Natural killer cell (primary cell): ENCODE results near the gene ZNF775. TPM values are rescaled to one million over a fixed set of nuclear protein-coding genes. Genes with fewer than 3 reads are reported as not detected.

ENCODE experiments used
- ATAC-seq, 3 donors: fragments of 150-1000 bp in 2 of 3; fragments of 200-7000 bp in 1 of 3; cut with Tn5 transposase; 1 replicate in 1 of 3; 2 replicates in 2 of 3; pipeline ENCODE4 v1.10.0; 2021; ENCODE audit warnings: mild to moderate bottlenecking in 2 of 3, moderate library complexity in 2 of 3
- DNase-seq, 2 donors: peaks; one replicate each; pipeline versions ENCODE4 v3.0.0 to v3.0.0-alpha.2; 2013 to 2021; ENCODE audit warnings: mixed read lengths in 1 of 2
- H3K27ac ChIP-seq: one replicate; pipeline ENCODE4 v1.5.1; 2013; ENCODE audit warnings: mild to moderate bottlenecking, low read length
- H3K27me3 ChIP-seq: one replicate; pipeline ENCODE4 v1.6.1; 2013; ENCODE audit warnings: low read length; ENCODE audit not compliant: control insufficient read depth, insufficient read depth
- H3K36me3 ChIP-seq: one replicate; pipeline ENCODE4 v1.6.1; 2013; ENCODE audit warnings: low read length; ENCODE audit not compliant: control insufficient read depth, insufficient read depth
- H3K4me1 ChIP-seq: one replicate; pipeline ENCODE4 v1.6.1; 2013; ENCODE audit warnings: low read length; ENCODE audit not compliant: control insufficient read depth, insufficient read depth
- H3K4me3 ChIP-seq: one replicate; pipeline ENCODE4 v1.5.1; 2013; ENCODE audit warnings: low read length
- H3K9me3 ChIP-seq: one replicate; pipeline ENCODE4 v1.6.1; 2013; ENCODE audit warnings: low read length; ENCODE audit not compliant: control insufficient read depth, insufficient read depth
- H3K27ac Mint-ChIP-seq, 2 donors: one replicate each; pipeline ENCODE4 v1.8.0; 2022; ENCODE audit warnings: mild to moderate bottlenecking in 2 of 2, mixed read lengths in 2 of 2, moderate library complexity in 1 of 2
- H3K27me3 Mint-ChIP-seq, 2 donors: one replicate each; pipeline ENCODE4 v1.8.0; 2022; ENCODE audit warnings: low read depth in 2 of 2, mixed read lengths in 2 of 2
- H3K36me3 Mint-ChIP-seq: one replicate; pipeline ENCODE4 v1.8.0; 2022; ENCODE audit warnings: mixed read lengths
- H3K4me1 Mint-ChIP-seq, 2 donors: one replicate each; pipeline ENCODE4 v1.8.0; 2022; ENCODE audit warnings: mixed read lengths in 2 of 2
- H3K4me3 Mint-ChIP-seq: one replicate; pipeline ENCODE4 v1.8.0; 2022; ENCODE audit warnings: mild to moderate bottlenecking, moderate library complexity, mixed read lengths
- H3K9me3 Mint-ChIP-seq, 2 donors: one replicate each; pipeline ENCODE4 v1.8.0; 2022; ENCODE audit warnings: mixed read lengths in 2 of 2
- CTCF ChIP-seq: fragments of 200-600 bp; IDR thresholded peaks from one replicate; pipeline ENCODE4 v1.8.0; 2022; ENCODE audit warnings: antibody characterized with exemption
- WGBS: methylation state at CpG from one replicate; pipeline ENCODE4 v1.1.7; 2013; ENCODE audit warnings: missing lambda C conversion rate; ENCODE audit not compliant: insufficient coverage; 5-methylcytosine and 5-hydroxymethylcytosine counted together
- intact Hi-C: fragments of 100-400 bp; cut with micrococcal nuclease; formaldehyde crosslinking; loops from one replicate; pipeline ENCODE4 v1.14.2; 2022
- total RNA-seq, 4 donors: library from RNA; stranded (reverse); fragments of 120-200 nt in 1 of 4; gene quantifications; one replicate each; pipeline versions ENCODE4 v1.2.3 to v1.2.4, GENCODE V29; 2013 to 2022

The ZNF775 gene
- total RNA-seq, 3 donors from 2014 or later (not counting 1 experiment from before 2014, with no cell fraction given): 1.3 to 2.7 (median 1.6) TPM

GRCh38 chr7:150360363-150361058 is 18.6 kb upstream of the ZNF775 start:
- TF ChIP-seq CTCF: no peak
- no peaks in the 10 kb centered on the region for H3K9me3 ChIP-seq
- H3K27me3 Mint-ChIP-seq: peaks cover 0 to 5% of the 10 kb centered on the region in 2 donors
- ATAC-seq (no peak), DNase-seq (no peak)
- H3K4me3 ChIP-seq: no peak overlapping the region
- H3K27ac Mint-ChIP-seq: peak overlapping the region; percentile 23 to 95
- intact Hi-C loops: no loop called here
- peaks cover 33% of the 10 kb centered on the region in 2 donors for H3K4me1 Mint-ChIP-seq
- H3K36me3 Mint-ChIP-seq: no peaks in the 10 kb centered on the region
- peaks cover 31% of the 10 kb centered on the region for H3K4me1 ChIP-seq
- no peak overlapping the region for H3K27ac ChIP-seq
- 83% methylated on average over 5 of the region's 5 CpGs for WGBS
- no peaks in the 10 kb centered on the region for H3K36me3 ChIP-seq
- H3K27me3 ChIP-seq: no peaks in the 10 kb centered on the region
- H3K9me3 Mint-ChIP-seq: peaks cover 0 to 3% of the 10 kb centered on the region in 2 donors
- H3K4me3 Mint-ChIP-seq: peak overlapping the region; percentile 45

- H3K4me3 ChIP-seq: no peak overlapping the region
- 93% methylated on average over 7 of the region's 7 CpGs for WGBS
- no peak overlapping the region for H3K27ac Mint-ChIP-seq
- H3K27ac ChIP-seq: no peak overlapping the region
- peaks cover 31% of the 10 kb centered on the region for H3K4me1 ChIP-seq
- intact Hi-C loops: no loop called here
- DNase-seq (no peak), ATAC-seq (no peak)
- H3K4me1 Mint-ChIP-seq: peaks cover 33% of the 10 kb centered on the region in 2 donors
- TF ChIP-seq CTCF: no peak
- H3K9me3 Mint-ChIP-seq: peaks cover 0 to 3% of the 10 kb centered on the region in 2 donors
- H3K36me3 Mint-ChIP-seq: no peaks in the 10 kb centered on the region
- H3K36me3 ChIP-seq: no peaks in the 10 kb centered on the region
- no peaks in the 10 kb centered on the region for H3K9me3 ChIP-seq
- H3K4me3 Mint-ChIP-seq: no peak overlapping the region
- no peaks in the 10 kb centered on the region for H3K27me3 ChIP-seq
- H3K27me3 Mint-ChIP-seq: peaks cover 0 to 5% of the 10 kb centered on the region in 2 donors
Measured at GRCh38 chr7:150361402-150361801, 17.7 kb upstream of the ZNF775 start.

GRCh38 chr7:150361807-150362621 is 17.1 kb upstream of the ZNF775 start:
- 79% methylated on average over 18 of the region's 18 CpGs for WGBS
- no peaks in the 10 kb centered on the region for H3K36me3 ChIP-seq
- H3K4me1 Mint-ChIP-seq: peaks cover 33% of the 10 kb centered on the region in 2 donors
- H3K4me1 ChIP-seq: peaks cover 34% of the 10 kb centered on the region
- no peak overlapping the region for H3K27ac Mint-ChIP-seq
- no peak for TF ChIP-seq CTCF
- no peaks in the 10 kb centered on the region for H3K27me3 ChIP-seq
- ATAC-seq (no peak), DNase-seq (no peak)
- H3K36me3 Mint-ChIP-seq: no peaks in the 10 kb centered on the region
- intact Hi-C loops: loop anchor here (2.0 kb wide), 1 partner anchor 17 kb away; the partner anchor contains the start of gene ZNF775
- H3K27me3 Mint-ChIP-seq: peaks cover 0 to 5% of the 10 kb centered on the region in 2 donors
- no peak overlapping the region for H3K4me3 ChIP-seq
- no peak overlapping the region for H3K4me3 Mint-ChIP-seq
- no peaks in the 10 kb centered on the region for H3K9me3 ChIP-seq
- no peak overlapping the region for H3K27ac ChIP-seq
- peaks cover 0 to 3% of the 10 kb centered on the region in 2 donors for H3K9me3 Mint-ChIP-seq
